Endothelial cell of umbilical vein (primary cell): ENCODE results near the gene ACADSB.

ENCODE experiments used
- EZH2 ChIP-seq: IDR thresholded peaks from 2 replicates; pipeline ENCODE4 v1.6.1; 2012; ENCODE audit warnings: borderline replicate concordance, low read depth, mild to moderate bottlenecking, moderate library complexity, low read length, inconsistent platforms; ENCODE audit not compliant: severe bottlenecking
- TF ChIP-seq, protein P1 (sequence below), 2 donors: IDR thresholded peaks; 1 replicate in 1 of 2; 2 replicates in 1 of 2; pipeline ENCODE4 v1.5.1; 2011; ENCODE audit warnings: low read length in 2 of 2, mild to moderate bottlenecking in 2 of 2, moderate library complexity in 2 of 2, control low read depth in 1 of 2, inconsistent platforms in 1 of 2, low read depth in 1 of 2; ENCODE audit not compliant: insufficient read depth in 1 of 2; ENCODE audit errors: extremely low read depth in 1 of 2

DNA sequence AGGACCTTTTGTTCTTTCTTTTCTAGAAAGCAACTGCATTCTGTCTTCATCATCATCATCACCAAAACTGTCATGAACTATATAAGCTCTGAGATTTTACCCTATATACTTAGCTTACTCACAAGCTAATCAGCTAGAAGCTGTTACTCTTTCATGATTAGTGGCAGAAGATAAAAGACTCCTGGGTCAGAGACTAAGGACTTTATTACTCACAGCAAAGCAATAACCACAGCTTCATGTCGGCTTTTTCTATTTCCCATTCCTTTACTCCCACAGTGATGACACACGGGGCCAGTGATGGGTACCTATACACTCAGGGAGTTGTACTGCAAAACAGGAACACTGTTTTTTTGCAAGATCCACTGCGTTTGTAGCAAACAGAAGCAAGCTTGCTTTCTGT lies 46.4 kb upstream of the ACADSB start:
- TF ChIP-seq, protein P1, sequence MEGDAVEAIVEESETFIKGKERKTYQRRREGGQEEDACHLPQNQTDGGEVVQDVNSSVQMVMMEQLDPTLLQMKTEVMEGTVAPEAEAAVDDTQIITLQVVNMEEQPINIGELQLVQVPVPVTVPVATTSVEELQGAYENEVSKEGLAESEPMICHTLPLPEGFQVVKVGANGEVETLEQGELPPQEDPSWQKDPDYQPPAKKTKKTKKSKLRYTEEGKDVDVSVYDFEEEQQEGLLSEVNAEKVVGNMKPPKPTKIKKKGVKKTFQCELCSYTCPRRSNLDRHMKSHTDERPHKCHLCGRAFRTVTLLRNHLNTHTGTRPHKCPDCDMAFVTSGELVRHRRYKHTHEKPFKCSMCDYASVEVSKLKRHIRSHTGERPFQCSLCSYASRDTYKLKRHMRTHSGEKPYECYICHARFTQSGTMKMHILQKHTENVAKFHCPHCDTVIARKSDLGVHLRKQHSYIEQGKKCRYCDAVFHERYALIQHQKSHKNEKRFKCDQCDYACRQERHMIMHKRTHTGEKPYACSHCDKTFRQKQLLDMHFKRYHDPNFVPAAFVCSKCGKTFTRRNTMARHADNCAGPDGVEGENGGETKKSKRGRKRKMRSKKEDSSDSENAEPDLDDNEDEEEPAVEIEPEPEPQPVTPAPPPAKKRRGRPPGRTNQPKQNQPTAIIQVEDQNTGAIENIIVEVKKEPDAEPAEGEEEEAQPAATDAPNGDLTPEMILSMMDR (IDR thresholded peaks at IDR 0.05; ENCODE audit: extremely low read depth in 1 of 2, insufficient read depth in 1 of 2, low read depth in 1 of 2, low read length in 2 of 2) = no peak
- TF ChIP-seq EZH2 = no peak
